Duodenal mucosa (tissue), 2 donors: ENCODE measurements around the gene MRPL2.

ENCODE experiments used
- H3K27ac ChIP-seq: one replicate; pipeline ENCODE4 v1.7.0; 2013; ENCODE audit warnings: low read depth, low read length
- H3K27me3 ChIP-seq, 2 donors: one replicate each; pipeline ENCODE4 v1.7.0; 2013; ENCODE audit warnings: low read length in 2 of 2, control low read depth in 1 of 2; ENCODE audit not compliant: insufficient read depth in 2 of 2, control insufficient read depth in 1 of 2
- H3K36me3 ChIP-seq, 2 donors: one replicate each; pipeline ENCODE4 v1.7.0; 2013; ENCODE audit warnings: low read length in 2 of 2, control low read depth in 1 of 2; ENCODE audit not compliant: insufficient read depth in 2 of 2, control insufficient read depth in 1 of 2
- H3K4me1 ChIP-seq, 2 donors: one replicate each; pipeline ENCODE4 v1.7.0; 2013; ENCODE audit warnings: low read length in 2 of 2, control low read depth in 1 of 2; ENCODE audit not compliant: insufficient read depth in 2 of 2, control insufficient read depth in 1 of 2
- H3K4me3 ChIP-seq, 2 donors: one replicate each; pipeline ENCODE4 v1.7.0; 2013; ENCODE audit warnings: low read length in 2 of 2, low read depth in 1 of 2
- H3K9ac ChIP-seq, 2 donors: one replicate each; pipeline ENCODE4 v1.7.0; 2013; ENCODE audit warnings: low read length in 2 of 2, low read depth in 1 of 2
- H3K9me3 ChIP-seq, 2 donors: one replicate each; pipeline ENCODE4 v1.7.0; 2013; ENCODE audit warnings: low read length in 2 of 2, control low read depth in 1 of 2; ENCODE audit not compliant: control insufficient read depth in 1 of 2

The MRPL2 gene

GRCh38 chr6:43013097-43013842 lies 46.0 kb downstream of the MRPL2 start:
- Histone ChIP-seq H3K9me3 (no peaks in the 10 kb centered on the region), H3K27ac (no peak overlapping the region), H3K9ac (peak overlapping the region; percentile 73 to 76), H3K36me3 (peaks cover 37 to 54% of the 10 kb centered on the region in 2 donors), H3K27me3 (no peaks in the 10 kb centered on the region), H3K4me3 (peak overlapping the region; percentile 80 to 87), H3K4me1 (peaks cover 27 to 34% of the 10 kb centered on the region in 2 donors)

- Histone ChIP-seq H3K27me3 (no peaks in the 10 kb centered on the region), H3K9ac (peak overlapping the region; percentile 73 to 76), H3K36me3 (peaks cover 33 to 54% of the 10 kb centered on the region in 2 donors), H3K4me1 (peaks cover 27 to 34% of the 10 kb centered on the region in 2 donors), H3K9me3 (no peaks in the 10 kb centered on the region), H3K4me3 (peak overlapping the region in 1 of 2 donors; percentile 80), H3K27ac (no peak overlapping the region)
These were observed 46.9 kb downstream of the MRPL2 start for GRCh38 chr6:43012364-43012763.

- Histone ChIP-seq H3K4me3 (no peak overlapping the region), H3K27ac (no peak overlapping the region), H3K4me1 (peaks cover 22 to 28% of the 10 kb centered on the region in 2 donors), H3K27me3 (no peaks in the 10 kb centered on the region), H3K9ac (no peak overlapping the region), H3K9me3 (no peaks in the 10 kb centered on the region), H3K36me3 (peaks cover 38 to 59% of the 10 kb centered on the region in 2 donors)
These were observed 48.0 kb downstream of the MRPL2 start for GRCh38 chr6:43011207-43011606.

GRCh38 chr6:43009124-43009523 lies 50.1 kb downstream of the MRPL2 start:
- no peak overlapping the region for H3K27ac ChIP-seq
- H3K4me1 ChIP-seq = peaks cover 11 to 14% of the 10 kb centered on the region in 2 donors
- no peak overlapping the region for H3K9ac ChIP-seq
- H3K27me3 ChIP-seq = no peaks in the 10 kb centered on the region
- H3K4me3 ChIP-seq = no peak overlapping the region
- no peaks in the 10 kb centered on the region for H3K9me3 ChIP-seq
- H3K36me3 ChIP-seq = peaks cover 42 to 65% of the 10 kb centered on the region in 2 donors

- no peak overlapping the region for H3K4me3 ChIP-seq
- peaks cover 42 to 62% of the 10 kb centered on the region in 2 donors for H3K36me3 ChIP-seq
- peaks cover 0 to under 1% of the 10 kb centered on the region in 2 donors for H3K4me1 ChIP-seq
- no peaks in the 10 kb centered on the region for H3K9me3 ChIP-seq
- H3K27ac ChIP-seq = no peak overlapping the region
- H3K27me3 ChIP-seq = no peaks in the 10 kb centered on the region
- no peak overlapping the region for H3K9ac ChIP-seq
These were observed 52.1 kb downstream of the MRPL2 start for GRCh38 chr6:43007126-43007525.

GRCh38 chr6:43006251-43006650 lies 53.0 kb downstream of the MRPL2 start:
- no peak overlapping the region for H3K27ac ChIP-seq
- no peaks in the 10 kb centered on the region for H3K4me1 ChIP-seq
- H3K9ac ChIP-seq = no peak overlapping the region
- H3K36me3 ChIP-seq = peaks cover 38 to 53% of the 10 kb centered on the region in 2 donors
- H3K27me3 ChIP-seq = no peaks in the 10 kb centered on the region
- H3K4me3 ChIP-seq = no peak overlapping the region
- no peaks in the 10 kb centered on the region for H3K9me3 ChIP-seq

- H3K27ac ChIP-seq = no peak overlapping the region
- H3K4me1 ChIP-seq = no peaks in the 10 kb centered on the region
- H3K36me3 ChIP-seq = peaks cover 38 to 49% of the 10 kb centered on the region in 2 donors
These were observed 53.4 kb downstream of the MRPL2 start for GRCh38 chr6:43005844-43006243.

More at GRCh38 chr6:43005844-43006243, 53.4 kb downstream of the MRPL2 start:
- Histone ChIP-seq H3K9ac (no peak overlapping the region), H3K27me3 (no peaks in the 10 kb centered on the region), H3K4me3 (no peak overlapping the region), H3K9me3 (no peaks in the 10 kb centered on the region)
